HepG2 (cell line): Measurements from ENCODE around the gene TMEM253. TPM values are rescaled to one million over a fixed set of nuclear protein-coding genes. Genes with fewer than 3 reads are reported as not detected.
A peak's percentile ranks its signal among the peaks of the same experiment; 100 is the strongest.

ENCODE experiments used
- KIAA2018 ChIP-seq: sonication (generic); formaldehyde crosslinking; IDR thresholded peaks from 2 replicates; pipeline ENCODE4 v1.5.0; 2020; ENCODE audit warnings: mild to moderate bottlenecking, missing genetic modification reagents, borderline replicate concordance
- SIX4 ChIP-seq: sonication (generic); formaldehyde crosslinking; IDR thresholded peaks from 2 replicates; pipeline ENCODE4 v1.4.0; 2020; ENCODE audit warnings: missing genetic modification reagents
- ZNF407 ChIP-seq: sonication (generic); formaldehyde crosslinking; IDR thresholded peaks from one replicate; pipeline ENCODE4 v1.5.1; 2020; ENCODE audit warnings: mild to moderate bottlenecking, missing genetic modification reagents; ENCODE audit errors: not compliant biosample characterization
- ZNF510 ChIP-seq: sonication (generic); formaldehyde crosslinking; IDR thresholded peaks from 2 replicates; pipeline ENCODE4 v1.4.0; 2020; ENCODE audit warnings: low read depth, mild to moderate bottlenecking, missing genetic modification reagents
- ZXDC ChIP-seq: sonication (generic); formaldehyde crosslinking; IDR thresholded peaks from 2 replicates; pipeline ENCODE4 v1.5.0; 2020; ENCODE audit warnings: mild to moderate bottlenecking, missing genetic modification reagents
- polyA plus RNA-seq, 8 experiments: library from polyadenylated mRNA; depleted of rRNA in 3 of 8; stranded (reverse) in 7 of 8; unstranded in 1 of 8; fragments of >200 nt; fragmentation: Illumina TruSeq in 4 of 8; extraction: Trizol in 4 of 8; gene quantifications; 2 replicates each; pipeline versions ENCODE4 v1.2.1 to v1.2.3, GENCODE V29; 2011 to 2016; ENCODE audit warnings: low read depth in 4 of 8, missing spikeins in 1 of 8, mixed read lengths in 1 of 8; ENCODE audit not compliant: insufficient read depth in 1 of 8
- total RNA-seq, 5 experiments: library from RNA; depleted of rRNA; stranded (reverse); fragments of >200 nt; fragmentation: Illumina TruSeq; extraction: Trizol; gene quantifications; 2 replicates each; pipeline ENCODE4 v1.2.3, GENCODE V29; 2016; ENCODE audit warnings: low read depth in 1 of 5

Gene TMEM253
- total and polyA plus RNA-seq, 2 of the 13 experiments (the other 11 are each of a cell fraction or from before 2014, with no cell fraction given): 0.29 to 0.45 TPM

- TF ChIP-seq ZNF407 (no peak), ZXDC (CRISPR knock-in tag) (0 out of 2 replicates have a peak, but pooled peaks have one; percentile 12), KIAA2018 (CRISPR knock-in tag) (no peak), ZNF510 (CRISPR knock-in tag) (no peak), SIX4 (no peak)
Measured at GRCh38 chr14:21071225-21072030, 29.4 kb upstream of the TMEM253 start (continued).
